A673 (cell line): Measurements from ENCODE around the gene GJB3. TPM values are rescaled to one million over a fixed set of nuclear protein-coding genes. Genes with fewer than 3 reads are reported as not detected.

ENCODE experiments used
- BruUV-seq: library from RNA; stranded (reverse); fragments of 400-500 nt; replicated peaks from 2 replicates; lab custom pipeline; 2021; lab: Mats Ljungman, UMichigan
- CTCF ChIA-PET: fragments of 300-600 bp; sonication (Branson Sonifier 250); formaldehyde crosslinking; loops from one replicate; lab custom pipeline; 2022; ENCODE audit warnings: antibody characterized with exemption; lab: Charles Lee
- POLR2A ChIA-PET: fragments of 300-600 bp; sonication (Branson Sonifier 250); formaldehyde crosslinking; loops from one replicate; lab custom pipeline; 2022; ENCODE audit warnings: antibody characterized with exemption; ENCODE audit not compliant: low non-redundant PET; lab: Charles Lee
- DNase-seq: peaks from one replicate; pipeline ENCODE4 v3.0.0-alpha.2; 2015; ENCODE audit warnings: low spot score
- H3K27ac ChIP-seq: fragments of 200-600 bp; sonication (generic); 2 replicates; pipeline ENCODE4 v1.5.1; 2016; ENCODE audit warnings: mixed run types, low read depth, mild to moderate bottlenecking, mixed read lengths, antibody characterized with exemption, low read length; ENCODE audit not compliant: poor library complexity, severe bottlenecking
- H3K27me3 ChIP-seq: fragments of 200-600 bp; sonication (generic); replicated peaks from 2 replicates; pipeline ENCODE4 v1.6.1; 2017; ENCODE audit warnings: mixed run types, low read depth, mild to moderate bottlenecking, mixed read lengths, antibody characterized with exemption, low read length; ENCODE audit not compliant: insufficient read depth, poor library complexity
- H3K36me3 ChIP-seq: fragments of 200-600 bp; sonication (generic); 2 replicates; pipeline ENCODE4 v1.6.1; 2016; ENCODE audit warnings: mixed run types, mild to moderate bottlenecking, mixed read lengths, antibody characterized with exemption, low read length; ENCODE audit not compliant: insufficient read depth, poor library complexity, severe bottlenecking
- H3K4me1 ChIP-seq: fragments of 200-600 bp; sonication (generic); 2 replicates; pipeline ENCODE4 v1.6.1; 2017; ENCODE audit warnings: mixed run types, mild to moderate bottlenecking, mixed read lengths, antibody characterized with exemption, low read length; ENCODE audit not compliant: insufficient read depth, poor library complexity, severe bottlenecking
- H3K4me3 ChIP-seq: fragments of 200-600 bp; sonication (generic); 2 replicates; pipeline ENCODE4 v1.5.1; 2016; ENCODE audit warnings: low read depth, mixed run types, mild to moderate bottlenecking, mixed read lengths, low read length; ENCODE audit not compliant: poor library complexity, severe bottlenecking
- H3K9me3 ChIP-seq: fragments of 200-600 bp; sonication (generic); 2 replicates; pipeline ENCODE4 v1.6.1; 2016; ENCODE audit warnings: mixed run types, low read depth, mild to moderate bottlenecking, mixed read lengths, antibody characterized with exemption, low read length; ENCODE audit not compliant: poor library complexity, severe bottlenecking
- EZH2 ChIP-seq: fragments of 200-600 bp; sonication (generic); IDR thresholded peaks from 2 replicates; pipeline ENCODE4 v1.6.1; 2017; ENCODE audit warnings: borderline replicate concordance, low read depth, mild to moderate bottlenecking, mixed read lengths, antibody characterized with exemption, low read length; ENCODE audit not compliant: poor library complexity, severe bottlenecking
- intact Hi-C: fragments of 100-400 bp; cut with micrococcal nuclease; formaldehyde crosslinking; loops from one replicate; pipeline ENCODE4 v1.10.0; 2022; ENCODE audit not compliant: unreplicated experiment
- total RNA-seq: library from RNA; stranded (reverse); gene quantifications from 2 replicates; pipeline ENCODE4 v1.2.3, GENCODE V29; 2021
- TF ChIP-seq, protein P1 (sequence below): fragments of 300-800, 200-600 bp; sonication (generic); conservative IDR thresholded peaks from 2 replicates; pipeline ENCODE4 v1.5.1; 2017; ENCODE audit warnings: low read depth, mild to moderate bottlenecking, antibody characterized with exemption, low read length, moderate library complexity, mixed read lengths

The GJB3 gene
- total RNA-seq, 1 experiment from 2014 or later, result not detected

DNA sequence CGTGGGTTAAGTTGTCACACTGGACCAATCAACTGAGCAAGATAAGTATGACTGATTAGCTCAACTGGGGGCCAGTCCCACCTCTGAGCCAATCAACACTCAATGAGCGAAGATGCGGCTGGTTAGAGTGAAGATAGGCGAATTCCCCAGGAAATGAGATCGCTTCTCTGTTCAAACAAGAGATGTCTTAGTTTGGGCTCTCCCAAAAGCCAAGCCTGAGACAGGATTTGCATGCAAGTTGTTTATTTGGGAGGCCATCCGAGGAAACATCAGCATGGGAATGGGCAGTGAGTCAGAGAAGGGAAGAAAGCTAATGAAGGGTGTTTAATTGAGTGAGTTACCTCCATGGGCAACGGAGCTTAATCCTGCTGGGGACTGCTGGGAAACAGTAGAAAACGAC lies 31.0 kb upstream of the GJB3 start:
- TF ChIP-seq, protein P1, sequence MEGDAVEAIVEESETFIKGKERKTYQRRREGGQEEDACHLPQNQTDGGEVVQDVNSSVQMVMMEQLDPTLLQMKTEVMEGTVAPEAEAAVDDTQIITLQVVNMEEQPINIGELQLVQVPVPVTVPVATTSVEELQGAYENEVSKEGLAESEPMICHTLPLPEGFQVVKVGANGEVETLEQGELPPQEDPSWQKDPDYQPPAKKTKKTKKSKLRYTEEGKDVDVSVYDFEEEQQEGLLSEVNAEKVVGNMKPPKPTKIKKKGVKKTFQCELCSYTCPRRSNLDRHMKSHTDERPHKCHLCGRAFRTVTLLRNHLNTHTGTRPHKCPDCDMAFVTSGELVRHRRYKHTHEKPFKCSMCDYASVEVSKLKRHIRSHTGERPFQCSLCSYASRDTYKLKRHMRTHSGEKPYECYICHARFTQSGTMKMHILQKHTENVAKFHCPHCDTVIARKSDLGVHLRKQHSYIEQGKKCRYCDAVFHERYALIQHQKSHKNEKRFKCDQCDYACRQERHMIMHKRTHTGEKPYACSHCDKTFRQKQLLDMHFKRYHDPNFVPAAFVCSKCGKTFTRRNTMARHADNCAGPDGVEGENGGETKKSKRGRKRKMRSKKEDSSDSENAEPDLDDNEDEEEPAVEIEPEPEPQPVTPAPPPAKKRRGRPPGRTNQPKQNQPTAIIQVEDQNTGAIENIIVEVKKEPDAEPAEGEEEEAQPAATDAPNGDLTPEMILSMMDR, result no peak
- no peak for TF ChIP-seq EZH2
- no peak overlapping the region for H3K4me3 ChIP-seq
- BruUV-seq, result no TSS peak
- intact Hi-C loops, result no loop called here
- no peaks in the 10 kb centered on the region for H3K4me1 ChIP-seq
- no peaks in the 10 kb centered on the region for H3K36me3 ChIP-seq
- POLR2A ChIA-PET, result no interaction called here
- DNase-seq, result no peak
- H3K27ac ChIP-seq, result no peak overlapping the region
- CTCF ChIA-PET, result no interaction called here
- no peaks in the 10 kb centered on the region for H3K27me3 ChIP-seq
- no peaks in the 10 kb centered on the region for H3K9me3 ChIP-seq

DNA sequence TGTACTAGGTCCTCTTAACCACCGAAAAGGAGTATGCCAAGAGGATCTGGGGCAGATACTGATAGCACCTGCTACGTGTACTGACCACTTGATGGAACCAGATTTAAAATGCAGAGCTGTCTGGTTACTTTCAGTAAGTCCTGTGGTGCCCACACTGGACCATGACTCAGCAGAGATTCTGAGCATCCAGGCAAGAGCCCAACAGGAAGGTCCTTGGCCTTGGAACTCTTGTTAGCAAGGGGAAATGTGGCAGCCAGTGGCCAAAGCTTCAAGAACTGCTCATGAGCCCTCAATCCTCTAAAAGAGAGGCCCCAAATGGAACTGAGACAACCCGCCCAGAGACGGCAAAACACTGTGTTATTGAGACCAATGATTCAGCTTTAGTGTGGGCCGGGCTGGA lies 30.4 kb upstream of the GJB3 start:
- no peak for TF ChIP-seq EZH2
- TF ChIP-seq, protein P1, result no peak
- ChIA-PET CTCF (no interaction called here), POLR2A (interaction anchor here (0.6 kb wide), 1 partner anchor 776 kb away, joined by 11 read pairs; no protein-coding TSS in a partner anchor)
- no peak overlapping the region for H3K27ac ChIP-seq
- H3K9me3 ChIP-seq, result no peaks in the 10 kb centered on the region
- intact Hi-C loops, result no loop called here
- no peak for DNase-seq
- no peaks in the 10 kb centered on the region for H3K4me1 ChIP-seq
- no peaks in the 10 kb centered on the region for H3K27me3 ChIP-seq
- H3K4me3 ChIP-seq, result no peak overlapping the region
- no TSS peak for BruUV-seq
- no peaks in the 10 kb centered on the region for H3K36me3 ChIP-seq

DNA sequence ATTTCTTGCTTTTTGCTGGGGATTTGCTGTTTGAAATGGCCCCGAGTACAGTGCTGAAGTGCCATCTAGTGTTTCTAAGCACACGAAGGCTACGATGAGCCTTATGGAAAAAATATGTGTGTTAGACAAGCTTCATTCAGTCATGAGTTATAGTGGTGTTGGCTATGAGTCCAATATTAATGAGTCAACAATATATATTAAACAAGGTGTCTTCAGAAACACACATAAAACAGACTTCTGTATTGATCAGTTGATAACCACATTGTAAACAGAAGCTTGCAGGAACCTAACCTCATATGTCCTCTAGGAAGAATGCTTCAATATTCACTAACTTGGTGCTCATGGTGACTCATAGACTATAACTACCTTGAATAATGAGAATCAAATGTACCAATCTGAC lies 27.9 kb upstream of the GJB3 start:
- TF ChIP-seq, protein P1, result no peak
- TF ChIP-seq EZH2, result no peak
- Histone ChIP-seq H3K36me3 (no peaks in the 10 kb centered on the region), H3K4me3 (no peak overlapping the region), H3K4me1 (no peaks in the 10 kb centered on the region), H3K27me3 (peaks cover 4% of the 10 kb centered on the region), H3K27ac (no peak overlapping the region), H3K9me3 (no peaks in the 10 kb centered on the region)
- ChIA-PET CTCF (interaction anchor here (1.1 kb wide), 1 partner anchor 11 kb away, joined by 3 read pairs; no protein-coding TSS in a partner anchor), POLR2A (no interaction called here)
- intact Hi-C loops, result no loop called here
- no TSS peak for BruUV-seq
- no peak for DNase-seq
